A375 (cell line): ENCODE measurements around the gene POLDIP3. TPM values are rescaled to one million over a fixed set of nuclear protein-coding genes. Genes with fewer than 3 reads are reported as not detected.

Experiments
- small RNA-seq: library from RNA; depleted of rRNA; stranded (forward); fragments of <200 nt; gene quantifications from one replicate; pipeline ENCODE3, GENCODE V24; 2014
- total RNA-seq: library from RNA; depleted of rRNA; stranded (reverse); fragments of >200 nt; shearing (Covaris generic); gene quantifications from 2 replicates; pipeline ENCODE4 v1.2.3, GENCODE V29; 2014; rRNA removed

Gene POLDIP3, protein sequence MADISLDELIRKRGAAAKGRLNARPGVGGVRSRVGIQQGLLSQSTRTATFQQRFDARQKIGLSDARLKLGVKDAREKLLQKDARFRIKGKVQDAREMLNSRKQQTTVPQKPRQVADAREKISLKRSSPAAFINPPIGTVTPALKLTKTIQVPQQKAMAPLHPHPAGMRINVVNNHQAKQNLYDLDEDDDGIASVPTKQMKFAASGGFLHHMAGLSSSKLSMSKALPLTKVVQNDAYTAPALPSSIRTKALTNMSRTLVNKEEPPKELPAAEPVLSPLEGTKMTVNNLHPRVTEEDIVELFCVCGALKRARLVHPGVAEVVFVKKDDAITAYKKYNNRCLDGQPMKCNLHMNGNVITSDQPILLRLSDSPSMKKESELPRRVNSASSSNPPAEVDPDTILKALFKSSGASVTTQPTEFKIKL
- total RNA-seq = 38.8 and 40.1 TPM in 2 replicates

DNA sequence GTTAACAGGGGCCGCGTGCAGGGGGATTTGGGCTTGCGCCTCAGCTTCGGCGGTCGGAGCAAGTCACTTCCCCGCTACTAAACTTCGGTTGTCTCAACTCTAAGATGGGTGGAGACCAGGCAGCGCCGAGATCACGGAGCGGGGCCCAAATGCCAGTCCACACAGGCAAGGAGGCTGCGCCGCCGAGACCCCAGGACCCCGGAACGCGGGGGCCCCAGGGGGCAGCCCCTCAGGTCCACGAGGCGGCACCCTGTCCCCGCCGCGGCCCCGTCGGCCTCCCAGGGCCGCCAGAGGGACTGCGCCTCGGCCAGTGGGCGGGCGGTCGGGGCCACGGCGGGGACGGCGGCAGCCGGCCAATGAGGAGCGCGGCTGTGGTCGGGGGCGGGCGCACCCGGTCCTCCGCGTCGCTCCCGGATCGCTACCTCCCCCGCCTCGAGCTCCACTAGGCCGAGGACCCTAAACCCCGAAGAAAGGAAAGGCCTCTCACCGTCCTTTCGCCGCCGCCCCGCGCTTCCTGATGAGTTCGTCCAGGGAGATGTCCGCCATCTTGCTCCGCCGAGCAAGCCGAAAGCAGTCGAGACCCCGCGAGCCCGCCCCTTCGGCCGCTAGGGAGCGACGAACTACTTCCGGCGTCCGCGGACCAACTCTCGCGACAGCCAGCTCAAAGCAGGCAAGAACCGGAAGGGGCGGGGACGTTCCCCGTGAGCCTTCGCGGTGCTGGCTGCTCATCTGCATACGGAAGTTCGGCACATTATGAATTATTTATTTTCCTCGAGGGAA, at the start of gene POLDIP3:
Gene POLDIP3 (minus strand): TSS at position 572 of the 780 bp plus-strand sequence. CDS start 26 bp downstream, at position 546.

DNA sequence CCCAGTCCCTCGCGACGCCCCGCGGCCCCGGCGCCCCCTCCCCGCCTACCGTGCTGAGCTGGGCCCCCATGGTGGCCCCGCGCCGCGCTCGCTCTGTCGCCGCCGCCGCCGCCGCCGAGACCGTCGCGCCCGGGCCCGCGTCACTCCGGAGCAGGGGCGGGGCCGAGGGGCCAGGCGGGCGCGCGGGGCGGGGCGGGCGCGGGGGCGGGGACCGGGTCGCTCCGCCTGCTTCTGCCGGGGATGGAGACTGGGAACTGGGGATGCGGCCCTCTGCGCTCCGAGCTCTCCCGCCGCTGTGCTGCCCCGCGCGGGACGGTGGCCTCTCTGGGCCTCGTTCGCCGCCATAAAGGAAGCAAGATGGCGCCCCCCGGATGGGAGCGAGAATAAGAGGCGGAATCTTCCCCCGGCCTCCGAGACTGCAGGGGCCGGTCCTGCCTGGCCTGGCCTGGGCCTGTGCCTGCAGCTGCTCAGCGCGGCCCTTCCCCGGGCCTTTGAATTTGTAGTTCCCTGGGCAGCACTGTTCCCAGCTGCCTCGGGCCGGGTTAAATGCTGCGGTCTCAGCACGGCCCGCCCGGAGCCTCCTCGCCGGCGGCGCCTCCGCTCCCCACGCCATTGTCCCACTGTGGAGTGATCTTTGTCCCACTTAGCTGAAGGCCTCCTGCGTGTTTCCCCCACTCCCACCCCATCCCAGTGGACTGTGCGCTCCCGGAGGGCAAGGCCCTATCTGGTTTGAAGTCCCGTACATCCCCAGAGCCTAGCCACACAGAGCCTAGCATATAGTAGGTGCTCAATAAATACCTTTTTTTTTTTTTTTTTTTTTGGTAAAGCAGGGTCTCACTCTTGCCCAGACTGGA, 34.8 kb upstream of the POLDIP3 start, which contains the start of gene CYB5R3:
Gene CYB5R3 (minus strand): TSS at position 147 of the 854 bp plus-strand sequence. CDS start 77 bp downstream, at position 70.

DNA sequence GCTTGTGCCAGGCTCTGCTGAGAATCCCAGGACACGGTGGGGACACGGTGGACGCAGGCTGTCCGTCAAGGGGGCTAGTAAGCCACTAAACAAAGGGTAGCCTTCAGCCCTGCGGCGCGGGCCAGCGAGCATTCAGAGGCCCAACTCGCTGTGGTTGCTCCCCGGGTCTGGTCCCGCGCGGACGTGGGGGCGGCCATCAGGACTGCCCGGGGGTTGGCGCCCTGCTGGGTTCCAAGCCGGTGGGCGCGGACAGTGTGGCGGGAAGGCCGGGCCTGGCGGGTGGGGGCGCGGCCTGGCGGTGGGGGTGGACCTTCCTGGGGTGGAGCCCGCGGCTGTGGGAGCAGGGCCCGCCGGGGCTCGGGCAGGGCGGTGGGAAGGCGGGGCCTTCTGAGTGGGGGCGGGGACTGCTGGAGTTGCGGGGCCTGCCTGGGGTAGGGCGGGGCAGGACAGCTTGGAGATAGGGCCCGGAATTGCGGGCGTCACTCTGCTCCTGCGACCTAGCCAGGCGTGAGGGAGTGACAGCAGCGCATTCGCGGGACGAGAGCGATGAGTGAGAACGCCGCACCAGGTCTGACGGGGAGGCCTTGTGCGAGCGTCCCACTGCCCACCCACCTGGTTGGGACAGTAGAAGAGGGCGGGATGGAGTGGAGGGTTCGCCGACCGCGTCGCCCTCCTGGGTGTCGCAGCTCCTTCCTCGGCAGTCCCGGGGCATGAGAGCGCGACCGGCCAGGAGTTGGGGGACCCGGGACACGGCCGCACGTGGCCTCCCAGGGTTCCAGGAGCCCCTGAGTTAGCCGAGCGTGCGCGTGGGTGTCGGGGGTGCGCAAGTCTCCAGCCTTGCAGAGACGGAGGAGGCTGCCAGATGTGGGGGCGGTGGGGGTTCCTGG, 61.0 kb downstream of the POLDIP3 start, which contains the start of gene SERHL2:
Gene SERHL2 (plus strand): TSS at position 482 of the 887 bp plus-strand sequence. CDS start 65 bp downstream, at position 547.

Small RNAs within 50 kb of the gene (small RNA-seq; reads per million reads assigned to genes)
- gene RN7SKP80 (0.75 reads per million, percentile 44 among the genes with 10 or more reads in this experiment), gene RNU6-513P (not detected)

Other genes with a start within 250 kb of the POLDIP3 start
- gene NFAM1, start 182.5 kb downstream of the POLDIP3 start, total RNA-seq = not detected in 2 replicates
- gene RRP7A, start 95.1 kb downstream of the POLDIP3 start, total RNA-seq = 49.3 and 49.4 TPM in 2 replicates
- gene SERHL2, start 60.9 kb downstream of the POLDIP3 start, total RNA-seq = 0.75 and 0.98 TPM in 2 replicates
- 0.61 TPM in 1 of 2 replicates, not detected in the other for gene ATP5MGL, start 25.7 kb upstream of the POLDIP3 start, total RNA-seq
- 46.2 and 63.0 TPM in 2 replicates for gene CYB5R3, start 34.5 kb upstream of the POLDIP3 start, total RNA-seq
- gene A4GALT, start 106.0 kb upstream of the POLDIP3 start, total RNA-seq = 2.3 and 4.9 TPM in 2 replicates
- 15.4 and 18.4 TPM in 2 replicates for gene ARFGAP3, start 242.4 kb upstream of the POLDIP3 start, total RNA-seq